ENCODE measurements around the gene DOCK2. TPM values are rescaled to one million over a fixed set of nuclear protein-coding genes. Genes with fewer than 3 reads are reported as not detected.

DOCK2 gene
- total and polyA plus RNA-seq, 2 donors: 34.6 to 99.4 TPM

GRCh38 chr5:169648725-169649310 lies 11.7 kb downstream of the DOCK2 start:
- Histone ChIP-seq H3K27me3 (ENCODE audit: control insufficient read depth in 2 of 2, insufficient read depth in 1 of 2, low read length in 1 of 2) (no peaks in the 10 kb centered on the region), H3K27ac (ENCODE audit: low read depth in 1 of 2, low read length in 1 of 2) (peak overlapping the region in 1 of 2 donors; percentile 29), H3K4me3 (ENCODE audit: low read length in 2 of 2) (no peak overlapping the region), H3K4me1 (ENCODE audit: control insufficient read depth in 2 of 2, insufficient read depth in 2 of 2, low read length in 2 of 2) (peaks cover 26 to 52% of the 10 kb centered on the region in 2 donors), H3K9me3 (ENCODE audit: control insufficient read depth in 2 of 2, insufficient read depth in 1 of 2, low read length in 1 of 2) (no peaks in the 10 kb centered on the region), H3K36me3 (ENCODE audit: control insufficient read depth in 2 of 2, insufficient read depth in 2 of 2, low read length in 1 of 2) (peaks cover 8 to 21% of the 10 kb centered on the region in 2 donors)
- 58% methylated on average over 13 of the region's 13 CpGs for WGBS
- no peak for DNase-seq (ENCODE audit: low read depth in 6 of 9, low spot score in 9 of 9)

DNA sequence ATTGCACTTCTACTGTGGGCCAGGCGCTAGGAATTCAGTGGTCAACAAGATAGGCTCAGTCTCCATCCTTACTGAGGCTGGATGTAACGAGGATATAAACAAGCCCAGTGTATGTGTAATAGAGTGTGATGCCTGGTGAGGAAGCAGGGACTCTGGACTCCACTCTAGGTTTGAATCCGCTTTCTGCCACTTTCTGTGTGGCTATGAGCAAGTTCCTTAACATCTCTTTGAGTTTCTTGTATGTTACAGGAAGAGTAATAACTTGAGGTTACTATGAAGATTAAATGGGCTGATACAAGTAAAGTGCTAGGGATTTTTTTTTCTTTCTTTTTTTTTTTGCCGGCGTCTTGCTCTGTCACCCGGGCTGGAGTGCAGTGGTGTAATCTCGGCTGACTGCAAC lies 12.4 kb downstream of the DOCK2 start:
- Histone ChIP-seq H3K4me3 (ENCODE audit: low read length in 2 of 2) (no peak overlapping the region), H3K27me3 (ENCODE audit: control insufficient read depth in 2 of 2, insufficient read depth in 1 of 2, low read length in 1 of 2) (no peaks in the 10 kb centered on the region), H3K4me1 (ENCODE audit: control insufficient read depth in 2 of 2, insufficient read depth in 2 of 2, low read length in 2 of 2) (peaks cover 26 to 52% of the 10 kb centered on the region in 2 donors), H3K36me3 (ENCODE audit: control insufficient read depth in 2 of 2, insufficient read depth in 2 of 2, low read length in 1 of 2) (peaks cover 14 to 27% of the 10 kb centered on the region in 2 donors), H3K9me3 (ENCODE audit: control insufficient read depth in 2 of 2, insufficient read depth in 1 of 2, low read length in 1 of 2) (no peaks in the 10 kb centered on the region), H3K27ac (ENCODE audit: low read depth in 1 of 2, low read length in 1 of 2) (no peak overlapping the region)
- peak in 1 of 9 donors; percentile 31 for DNase-seq (ENCODE audit: low read depth in 6 of 9, low spot score in 9 of 9)
- WGBS: 65% methylated on average over 7 of the region's 7 CpGs

- Histone ChIP-seq H3K4me3 (ENCODE audit: low read length in 2 of 2) (no peak overlapping the region), H3K27me3 (ENCODE audit: control insufficient read depth in 2 of 2, insufficient read depth in 1 of 2, low read length in 1 of 2) (no peaks in the 10 kb centered on the region), H3K9me3 (ENCODE audit: control insufficient read depth in 2 of 2, insufficient read depth in 1 of 2, low read length in 1 of 2) (no peaks in the 10 kb centered on the region), H3K27ac (ENCODE audit: low read depth in 1 of 2, low read length in 1 of 2) (peak overlapping the region in 1 of 2 donors; percentile 7), H3K4me1 (ENCODE audit: control insufficient read depth in 2 of 2, insufficient read depth in 2 of 2, low read length in 2 of 2) (peaks cover 26 to 52% of the 10 kb centered on the region in 2 donors), H3K36me3 (ENCODE audit: control insufficient read depth in 2 of 2, insufficient read depth in 2 of 2, low read length in 1 of 2) (peaks cover 26 to 40% of the 10 kb centered on the region in 2 donors)
- WGBS: 73% methylated on average over 5 of the region's 5 CpGs
- DNase-seq (ENCODE audit: low read depth in 6 of 9, low spot score in 9 of 9): peak in 3 of 9 donors; percentile 6 to 44 (median 28)
Observed at GRCh38 chr5:169650701-169651331, 13.7 kb downstream of the DOCK2 start.

DNA sequence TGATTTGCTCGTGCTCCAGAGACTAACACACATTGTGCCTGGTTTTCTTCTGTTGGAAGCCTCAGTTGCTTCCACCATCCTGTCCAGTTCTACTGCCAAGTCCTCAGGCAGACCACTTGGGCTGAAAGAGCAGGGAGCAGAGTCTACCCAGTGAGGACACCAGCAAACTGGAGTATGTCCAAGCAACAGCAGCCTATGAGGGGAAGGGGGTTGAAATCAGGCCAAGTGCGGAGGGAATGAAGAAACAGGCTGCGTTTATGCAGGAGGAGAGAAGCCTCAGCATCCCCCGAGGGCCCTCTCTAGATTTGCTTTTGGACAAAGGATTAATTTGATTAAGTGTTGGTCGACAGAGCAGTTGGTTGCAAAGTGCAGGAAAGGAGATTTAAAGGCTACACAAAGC lies 14.5 kb downstream of the DOCK2 start:
- Histone ChIP-seq H3K4me3 (ENCODE audit: low read length in 2 of 2) (no peak overlapping the region), H3K27ac (ENCODE audit: low read depth in 1 of 2, low read length in 1 of 2) (peak overlapping the region in 1 of 2 donors; percentile 7), H3K27me3 (ENCODE audit: control insufficient read depth in 2 of 2, insufficient read depth in 1 of 2, low read length in 1 of 2) (no peaks in the 10 kb centered on the region), H3K4me1 (ENCODE audit: control insufficient read depth in 2 of 2, insufficient read depth in 2 of 2, low read length in 2 of 2) (peaks cover 26 to 52% of the 10 kb centered on the region in 2 donors), H3K36me3 (ENCODE audit: control insufficient read depth in 2 of 2, insufficient read depth in 2 of 2, low read length in 1 of 2) (peaks cover 33 to 44% of the 10 kb centered on the region in 2 donors), H3K9me3 (ENCODE audit: control insufficient read depth in 2 of 2, insufficient read depth in 1 of 2, low read length in 1 of 2) (no peaks in the 10 kb centered on the region)
- 93% methylated on average over 5 of the region's 5 CpGs for WGBS
- DNase-seq (ENCODE audit: low read depth in 6 of 9, low spot score in 9 of 9): no peak

DNA sequence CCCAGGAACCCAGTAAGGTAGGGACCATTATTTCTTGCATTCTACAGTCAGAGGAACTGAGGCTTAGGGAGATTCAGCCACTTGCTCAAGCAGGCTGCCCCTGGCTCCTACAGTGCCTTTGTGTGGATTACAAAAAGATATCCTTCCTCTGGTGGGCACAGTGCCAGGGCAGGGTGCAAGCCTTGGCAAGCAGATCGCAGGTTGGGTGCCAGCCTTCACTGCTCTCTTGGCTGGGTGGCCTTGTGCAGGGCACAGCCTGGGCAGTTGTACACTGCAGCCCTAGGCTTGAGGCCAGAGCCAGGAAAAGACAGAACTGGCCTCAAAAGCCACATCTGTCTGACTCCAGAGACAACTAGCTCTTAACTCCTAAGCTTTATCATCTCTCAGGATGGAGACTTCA lies 15.0 kb downstream of the DOCK2 start:
- Histone ChIP-seq H3K4me1 (ENCODE audit: control insufficient read depth in 2 of 2, insufficient read depth in 2 of 2, low read length in 2 of 2) (peaks cover 26 to 48% of the 10 kb centered on the region in 2 donors), H3K27ac (ENCODE audit: low read depth in 1 of 2, low read length in 1 of 2) (no peak overlapping the region), H3K36me3 (ENCODE audit: control insufficient read depth in 2 of 2, insufficient read depth in 2 of 2, low read length in 1 of 2) (peaks cover 33 to 47% of the 10 kb centered on the region in 2 donors), H3K9me3 (ENCODE audit: control insufficient read depth in 2 of 2, insufficient read depth in 1 of 2, low read length in 1 of 2) (no peaks in the 10 kb centered on the region), H3K27me3 (ENCODE audit: control insufficient read depth in 2 of 2, insufficient read depth in 1 of 2, low read length in 1 of 2) (no peaks in the 10 kb centered on the region), H3K4me3 (ENCODE audit: low read length in 2 of 2) (no peak overlapping the region)
- no peak for DNase-seq (ENCODE audit: low read depth in 6 of 9, low spot score in 9 of 9)
- 0% methylated on average over 1 of the region's 1 CpG for WGBS

GRCh38 chr5:169653091-169653490 lies 16.0 kb downstream of the DOCK2 start:
- no peak overlapping the region for H3K27ac ChIP-seq (ENCODE audit: low read depth in 1 of 2, low read length in 1 of 2)

GRCh38 chr5:169655353-169655752 lies 18.3 kb downstream of the DOCK2 start:
- H3K9me3 ChIP-seq (ENCODE audit: control insufficient read depth in 2 of 2, insufficient read depth in 1 of 2, low read length in 1 of 2): no peaks in the 10 kb centered on the region
- H3K36me3 ChIP-seq (ENCODE audit: control insufficient read depth in 2 of 2, insufficient read depth in 2 of 2, low read length in 1 of 2): peaks cover 29 to 57% of the 10 kb centered on the region in 2 donors
- H3K27ac ChIP-seq (ENCODE audit: low read depth in 1 of 2, low read length in 1 of 2): no peak overlapping the region
- no peak for DNase-seq (ENCODE audit: low read depth in 6 of 9, low spot score in 9 of 9)
- peaks cover 6 to 20% of the 10 kb centered on the region in 2 donors for H3K4me1 ChIP-seq (ENCODE audit: control insufficient read depth in 2 of 2, insufficient read depth in 2 of 2, low read length in 2 of 2)
- no peak overlapping the region for H3K4me3 ChIP-seq (ENCODE audit: low read length in 2 of 2)
- WGBS: 100% methylated on average over 2 of the region's 2 CpGs
- H3K27me3 ChIP-seq (ENCODE audit: control insufficient read depth in 2 of 2, insufficient read depth in 1 of 2, low read length in 1 of 2): no peaks in the 10 kb centered on the region

More at GRCh38 chr5:169653091-169653490, 16.0 kb downstream of the DOCK2 start:
- WGBS: 96% methylated on average over 5 of the region's 5 CpGs
- H3K27me3 ChIP-seq (ENCODE audit: control insufficient read depth in 2 of 2, insufficient read depth in 1 of 2, low read length in 1 of 2): no peaks in the 10 kb centered on the region
- H3K36me3 ChIP-seq (ENCODE audit: control insufficient read depth in 2 of 2, insufficient read depth in 2 of 2, low read length in 1 of 2): peaks cover 29 to 53% of the 10 kb centered on the region in 2 donors
- DNase-seq (ENCODE audit: low read depth in 6 of 9, low spot score in 9 of 9): no peak
- H3K4me3 ChIP-seq (ENCODE audit: low read length in 2 of 2): no peak overlapping the region
- H3K9me3 ChIP-seq (ENCODE audit: control insufficient read depth in 2 of 2, insufficient read depth in 1 of 2, low read length in 1 of 2): no peaks in the 10 kb centered on the region
- peaks cover 20 to 39% of the 10 kb centered on the region in 2 donors for H3K4me1 ChIP-seq (ENCODE audit: control insufficient read depth in 2 of 2, insufficient read depth in 2 of 2, low read length in 2 of 2)

DNA sequence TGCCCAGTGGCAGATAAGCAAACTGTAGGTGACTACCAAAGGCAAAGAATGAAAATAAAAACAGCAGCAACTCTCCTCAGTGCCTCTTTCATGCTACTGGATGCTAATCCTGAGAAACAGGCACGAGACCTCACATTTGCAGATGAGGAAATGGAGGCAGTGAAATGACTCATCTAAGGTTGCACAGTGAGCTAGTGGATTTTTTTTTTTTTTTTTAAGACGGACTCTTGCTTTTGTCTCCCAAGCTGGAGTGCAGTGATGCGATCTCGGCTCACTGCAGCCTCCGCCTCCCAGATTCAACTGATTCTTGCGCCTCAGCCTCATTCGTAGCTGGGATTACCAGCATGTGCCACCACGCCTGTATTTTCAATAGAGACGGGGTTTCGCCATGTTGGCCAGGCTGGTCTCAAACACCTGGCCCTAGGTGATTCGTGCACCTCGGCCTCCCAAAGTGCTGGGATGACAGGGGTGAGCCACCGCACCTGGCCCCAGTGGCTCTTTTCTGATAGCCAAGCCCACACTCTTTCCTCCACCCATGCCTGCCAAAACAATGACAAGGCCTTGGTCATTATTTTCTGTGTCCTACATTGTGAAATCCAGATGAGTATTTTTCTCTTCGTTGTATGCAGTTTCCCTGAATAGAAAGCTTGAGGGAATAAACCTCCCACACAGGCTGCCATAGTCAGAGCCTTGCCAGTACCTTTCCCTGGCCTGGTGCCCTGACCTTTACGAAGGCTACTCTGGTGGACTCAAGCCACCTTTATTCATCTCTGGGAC lies 19.2 kb downstream of the DOCK2 start:
- no peak overlapping the region for H3K4me3 ChIP-seq (ENCODE audit: low read length in 2 of 2)
- H3K27me3 ChIP-seq (ENCODE audit: control insufficient read depth in 2 of 2, insufficient read depth in 1 of 2, low read length in 1 of 2): no peaks in the 10 kb centered on the region
- WGBS: 96% methylated on average over 15 of the region's 15 CpGs
- DNase-seq (ENCODE audit: low read depth in 6 of 9, low spot score in 9 of 9): no peak
- peaks cover 0 to 11% of the 10 kb centered on the region in 2 donors for H3K4me1 ChIP-seq (ENCODE audit: control insufficient read depth in 2 of 2, insufficient read depth in 2 of 2, low read length in 2 of 2)
- peaks cover 29 to 58% of the 10 kb centered on the region in 2 donors for H3K36me3 ChIP-seq (ENCODE audit: control insufficient read depth in 2 of 2, insufficient read depth in 2 of 2, low read length in 1 of 2)
- no peak overlapping the region for H3K27ac ChIP-seq (ENCODE audit: low read depth in 1 of 2, low read length in 1 of 2)
- H3K9me3 ChIP-seq (ENCODE audit: control insufficient read depth in 2 of 2, insufficient read depth in 1 of 2, low read length in 1 of 2): no peaks in the 10 kb centered on the region

GRCh38 chr5:169657127-169657526 lies 20.1 kb downstream of the DOCK2 start:
- 97% methylated on average over 1 of the region's 1 CpG for WGBS
- H3K27ac ChIP-seq (ENCODE audit: low read depth in 1 of 2, low read length in 1 of 2): no peak overlapping the region
- peaks cover 32 to 62% of the 10 kb centered on the region in 2 donors for H3K36me3 ChIP-seq (ENCODE audit: control insufficient read depth in 2 of 2, insufficient read depth in 2 of 2, low read length in 1 of 2)
- H3K27me3 ChIP-seq (ENCODE audit: control insufficient read depth in 2 of 2, insufficient read depth in 1 of 2, low read length in 1 of 2): no peaks in the 10 kb centered on the region
- H3K4me1 ChIP-seq (ENCODE audit: control insufficient read depth in 2 of 2, insufficient read depth in 2 of 2, low read length in 2 of 2): peaks cover 0 to 3% of the 10 kb centered on the region in 2 donors
- no peak for DNase-seq (ENCODE audit: low read depth in 6 of 9, low spot score in 9 of 9)
- no peak overlapping the region for H3K4me3 ChIP-seq (ENCODE audit: low read length in 2 of 2)
- H3K9me3 ChIP-seq (ENCODE audit: control insufficient read depth in 2 of 2, insufficient read depth in 1 of 2, low read length in 1 of 2): no peaks in the 10 kb centered on the region

Data from thymus (tissue), 11 donors.